Skin epidermis (tissue), 12 donors: ENCODE results near the gene LIMD2.
A peak's percentile ranks its signal among the peaks of the same experiment; 100 is the strongest.
"Not testable (repeated sequence)": the region's sequence is repeated elsewhere in the genome, so short reads cannot be mapped to it uniquely, and the experiment has no call there.

Experiments
- H3K27ac ChIP-seq, 21 experiments: fragments of 200-600 bp; sonication (generic) in 11 of 21; one replicate each; pipeline ENCODE4 v1.5.0; 2020; ENCODE audit warnings: mild to moderate bottlenecking in 3 of 21, inconsistent platforms in 2 of 21, moderate library complexity in 2 of 21
- H3K4me3 ChIP-seq, 7 experiments: fragments of 200-600 bp; sonication (generic) in 2 of 7; one replicate each; pipeline ENCODE4 v1.5.0; 2020; ENCODE audit warnings: inconsistent platforms in 2 of 7, mild to moderate bottlenecking in 2 of 7, moderate library complexity in 1 of 7

The LIMD2 gene

GRCh38 chr17:63699638-63700527 lies at the start of gene LIMD2:
TSS of gene LIMD2 (minus strand) at chr17:63700125. CDS start at chr17:63699298, 827 bp downstream.
- Histone ChIP-seq H3K27ac (peak within 1 kb of the TSS; percentile 70 to 99 (median 89)), H3K4me3 (peak within 1 kb of the TSS; percentile 37 to 68 (median 65))

- H3K4me3 ChIP-seq, result peak within 1 kb of the TSS; percentile 69 to 90 (median 80)
- H3K27ac ChIP-seq, result peak within 1 kb of the TSS; percentile 74 to 99 (median 96)
Observed at GRCh38 chr17:63741408-63742173, 41.7 kb upstream of the LIMD2 start, which contains the start of gene STRADA. TSS of gene STRADA (minus strand) at chr17:63741799. CDS start at chr17:63728369, 13,430 bp downstream.

GRCh38 chr17:63741143-63741407 lies 41.1 kb upstream of the LIMD2 start:
- Histone ChIP-seq H3K27ac (peak overlapping the region; percentile 74 to 99 (median 96)), H3K4me3 (peak overlapping the region; percentile 69 to 90 (median 80))

GRCh38 chr17:63740464-63741142 lies 40.7 kb upstream of the LIMD2 start:
- peak overlapping the region; percentile 74 to 99 (median 96) for H3K27ac ChIP-seq
- H3K4me3 ChIP-seq, result peak overlapping the region; percentile 69 to 90 (median 80)

GRCh38 chr17:63735691-63736090 lies 35.8 kb upstream of the LIMD2 start:
- H3K4me3 ChIP-seq, result no peak overlapping the region
- no peak overlapping the region for H3K27ac ChIP-seq

GRCh38 chr17:63722403-63722802 lies 22.5 kb upstream of the LIMD2 start:
- no peak overlapping the region for H3K27ac ChIP-seq

GRCh38 chr17:63720194-63720593 lies 20.3 kb upstream of the LIMD2 start:
- not testable (repeated sequence) for H3K27ac ChIP-seq

More at GRCh38 chr17:63722403-63722802, 22.5 kb upstream of the LIMD2 start:
- no peak overlapping the region for H3K4me3 ChIP-seq

GRCh38 chr17:63718988-63719387 lies 19.1 kb upstream of the LIMD2 start:
- peak overlapping the region in 1 of 21 experiments; percentile 46 for H3K27ac ChIP-seq
- no peak overlapping the region for H3K4me3 ChIP-seq

More at GRCh38 chr17:63720194-63720593, 20.3 kb upstream of the LIMD2 start:
- not testable (repeated sequence) for H3K4me3 ChIP-seq

- no peak overlapping the region for H3K4me3 ChIP-seq
- peak overlapping the region in 1 of 21 experiments; percentile 25 for H3K27ac ChIP-seq
Observed at GRCh38 chr17:63716426-63716825, 16.5 kb upstream of the LIMD2 start.

GRCh38 chr17:63714550-63715277 lies 14.8 kb upstream of the LIMD2 start:
- no peak overlapping the region for H3K4me3 ChIP-seq

GRCh38 chr17:63709110-63709509 lies 9.2 kb upstream of the LIMD2 start:
- no peak overlapping the region for H3K4me3 ChIP-seq
- H3K27ac ChIP-seq, result no peak overlapping the region

More at GRCh38 chr17:63714550-63715277, 14.8 kb upstream of the LIMD2 start:
- H3K27ac ChIP-seq, result no peak overlapping the region

- no peak overlapping the region for H3K4me3 ChIP-seq
- H3K27ac ChIP-seq, result peak overlapping the region in 8 of 21 experiments; percentile 0 to 80 (median 22)
Observed at GRCh38 chr17:63707151-63707550, 7.2 kb upstream of the LIMD2 start.

- Histone ChIP-seq H3K27ac (peak overlapping the region in 9 of 21 experiments; percentile 1 to 80 (median 45)), H3K4me3 (no peak overlapping the region)
Observed at GRCh38 chr17:63706336-63707082, 6.6 kb upstream of the LIMD2 start.

GRCh38 chr17:63705657-63706056 lies 5.7 kb upstream of the LIMD2 start:
- Histone ChIP-seq H3K27ac (peak overlapping the region in 6 of 21 experiments; percentile 28 to 80 (median 54)), H3K4me3 (no peak overlapping the region)

- H3K27ac ChIP-seq, result peak overlapping the region in 1 of 21 experiments; percentile 70
- H3K4me3 ChIP-seq, result no peak overlapping the region
Observed at GRCh38 chr17:63704836-63705235, 4.9 kb upstream of the LIMD2 start.

- H3K27ac ChIP-seq, result peak overlapping the region in 2 of 21 experiments; percentile 5 to 96
- H3K4me3 ChIP-seq, result no peak overlapping the region
Observed at GRCh38 chr17:63704259-63704576, 4.3 kb upstream of the LIMD2 start.

- H3K27ac ChIP-seq, result peak overlapping the region in 3 of 21 experiments; percentile 95 to 99 (median 96)
- no peak overlapping the region for H3K4me3 ChIP-seq
Observed at GRCh38 chr17:63703556-63704258, 3.8 kb upstream of the LIMD2 start.

- Histone ChIP-seq H3K4me3 (peak overlapping the region in 1 of 7 experiments; percentile 66), H3K27ac (peak overlapping the region in 11 of 21 experiments; percentile 62 to 99 (median 92))
Observed at GRCh38 chr17:63703029-63703428, 3.1 kb upstream of the LIMD2 start.
